ENCODE measurements around the gene NDFIP1. TPM values are rescaled to one million over a fixed set of nuclear protein-coding genes. Genes with fewer than 3 reads are reported as not detected.

Gene NDFIP1
- total RNA-seq, 1 donor from 2014 or later, result 62.1 TPM

DNA sequence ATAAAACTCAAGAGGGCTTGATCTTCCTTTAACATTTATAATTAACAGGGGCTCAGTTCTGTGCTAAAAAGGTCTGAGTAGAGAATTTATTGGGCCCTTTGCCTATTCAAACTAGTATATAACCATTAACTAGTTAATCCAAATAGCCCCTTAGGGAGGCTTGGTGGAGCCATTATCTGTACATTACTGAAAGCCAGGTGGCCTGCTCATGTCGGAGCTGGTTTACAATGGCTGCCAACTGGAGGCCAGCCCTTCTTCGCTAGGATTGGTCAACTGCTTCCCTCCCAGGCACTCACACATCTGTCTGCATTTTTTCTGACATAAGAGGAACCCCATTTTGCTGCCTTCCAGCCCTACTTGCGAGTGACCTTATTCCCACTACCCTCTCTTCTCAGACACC, 30.4 kb upstream of the NDFIP1 start:
- no peaks in the 10 kb centered on the region for H3K4me1 ChIP-seq
- intact Hi-C loops (cut with micrococcal nuclease), result no loop called here
- H3K9me3 ChIP-seq (replicated peaks), result no peaks in the 10 kb centered on the region
- H3K27ac ChIP-seq (replicated peaks), result no peak overlapping the region
- no peak overlapping the region for H3K4me3 ChIP-seq
- no peak for TF ChIP-seq CTCF (IDR thresholded peaks at IDR 0.05; ENCODE audit: borderline replicate concordance)
- DNase-seq, result no peak
- no peaks in the 10 kb centered on the region for H3K27me3 ChIP-seq (ENCODE audit: low read depth)
- no peaks in the 10 kb centered on the region for H3K36me3 ChIP-seq

- H3K4me1 ChIP-seq, result no peaks in the 10 kb centered on the region
- H3K9me3 ChIP-seq (replicated peaks), result no peaks in the 10 kb centered on the region
- no peak for DNase-seq
- no peak overlapping the region for H3K27ac ChIP-seq (replicated peaks)
- intact Hi-C loops (cut with micrococcal nuclease), result no loop called here
- H3K27me3 ChIP-seq (ENCODE audit: low read depth), result no peaks in the 10 kb centered on the region
- H3K4me3 ChIP-seq, result no peak overlapping the region
- TF ChIP-seq CTCF (IDR thresholded peaks at IDR 0.05; ENCODE audit: borderline replicate concordance), result no peak
- no peaks in the 10 kb centered on the region for H3K36me3 ChIP-seq
These were observed 29.9 kb upstream of the NDFIP1 start for GRCh38 chr5:142078706-142079105.

GRCh38 chr5:142079306-142079721, 29.3 kb upstream of the NDFIP1 start:
- Histone ChIP-seq H3K4me1 (no peaks in the 10 kb centered on the region), H3K27me3 (ENCODE audit: low read depth) (no peaks in the 10 kb centered on the region)
- TF ChIP-seq CTCF (IDR thresholded peaks at IDR 0.05; ENCODE audit: borderline replicate concordance), result no peak

DNA sequence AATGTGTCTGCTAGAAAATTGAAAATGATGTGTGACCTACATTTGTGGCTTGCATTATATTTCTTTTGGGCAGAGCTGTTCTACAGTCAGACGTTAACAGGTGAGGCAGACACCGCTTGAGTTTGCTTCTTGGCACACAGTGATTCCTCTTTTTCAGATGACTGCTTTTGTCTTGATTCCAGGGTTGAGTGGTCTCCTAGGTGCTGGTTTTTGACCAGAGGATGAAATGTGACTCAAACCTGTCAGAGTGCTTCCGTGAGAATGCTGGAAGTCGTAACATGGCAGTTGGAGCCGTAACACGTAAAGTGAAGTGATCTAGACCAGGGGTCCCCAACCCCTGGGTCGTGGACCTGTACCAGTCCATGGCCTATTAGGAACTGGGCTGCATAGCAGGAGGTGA, 28.3 kb upstream of the NDFIP1 start:
- no peaks in the 10 kb centered on the region for H3K36me3 ChIP-seq
- DNase-seq, result no peak
- TF ChIP-seq CTCF (IDR thresholded peaks at IDR 0.05; ENCODE audit: borderline replicate concordance), result no peak
- intact Hi-C loops (cut with micrococcal nuclease), result no loop called here
- H3K27ac ChIP-seq (replicated peaks), result no peak overlapping the region
- H3K4me1 ChIP-seq, result no peaks in the 10 kb centered on the region
- no peak overlapping the region for H3K4me3 ChIP-seq
- no peaks in the 10 kb centered on the region for H3K9me3 ChIP-seq (replicated peaks)
- H3K27me3 ChIP-seq (ENCODE audit: low read depth), result no peaks in the 10 kb centered on the region

More at GRCh38 chr5:142079306-142079721, 29.3 kb upstream of the NDFIP1 start:
- H3K4me3 ChIP-seq, result no peak overlapping the region
- H3K27ac ChIP-seq (replicated peaks), result no peak overlapping the region
- H3K36me3 ChIP-seq, result no peaks in the 10 kb centered on the region
- intact Hi-C loops (cut with micrococcal nuclease), result no loop called here
- H3K9me3 ChIP-seq (replicated peaks), result no peaks in the 10 kb centered on the region
- DNase-seq, result no peak

DNA sequence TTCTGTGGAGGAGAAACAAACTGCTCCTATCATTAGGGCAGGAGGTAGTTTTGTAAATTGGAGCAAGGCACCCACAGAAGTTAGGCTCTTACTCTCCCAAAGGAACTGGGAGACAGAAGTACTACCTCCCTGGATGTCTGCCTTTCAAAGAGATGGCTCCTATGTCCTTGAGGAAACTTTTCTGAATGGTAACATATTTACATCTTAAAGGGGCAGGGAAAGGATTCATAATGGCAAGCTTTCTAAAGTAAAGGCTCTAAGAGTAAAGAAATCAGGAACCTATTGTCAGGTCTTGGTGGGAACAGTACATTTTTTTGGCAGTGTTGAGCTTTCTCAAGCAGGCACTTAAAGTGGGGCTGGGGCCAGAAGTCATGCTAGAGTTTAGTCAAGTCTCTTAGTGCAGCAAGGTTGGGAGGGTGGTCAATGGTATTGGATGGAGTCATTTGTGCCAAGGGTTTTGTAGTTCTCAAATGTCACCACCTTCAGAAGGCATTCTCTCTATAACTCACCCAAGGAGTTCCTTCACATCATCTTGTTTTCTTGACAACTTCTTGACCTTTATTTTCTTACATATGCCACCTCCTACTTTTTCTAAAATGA, 26.3 kb upstream of the NDFIP1 start:
- no peaks in the 10 kb centered on the region for H3K4me1 ChIP-seq
- H3K27ac ChIP-seq (replicated peaks), result no peak overlapping the region
- no peaks in the 10 kb centered on the region for H3K9me3 ChIP-seq (replicated peaks)
- H3K36me3 ChIP-seq, result no peaks in the 10 kb centered on the region
- DNase-seq, result no peak
- no peaks in the 10 kb centered on the region for H3K27me3 ChIP-seq (ENCODE audit: low read depth)
- H3K4me3 ChIP-seq, result no peak overlapping the region
- intact Hi-C loops (cut with micrococcal nuclease), result no loop called here
- no peak for TF ChIP-seq CTCF (IDR thresholded peaks at IDR 0.05; ENCODE audit: borderline replicate concordance)

All from left ventricle myocardium inferior (tissue), 1 donor.